ENCODE measurements around the gene NFE2L2. TPM values are rescaled to one million over a fixed set of nuclear protein-coding genes. Genes with fewer than 3 reads are reported as not detected.

Gene NFE2L2
- total RNA-seq, 1 experiment from 2014 or later: 80.0 TPM

GRCh38 chr2:177212891-177213856, 51.4 kb downstream of the NFE2L2 start:
- Histone ChIP-seq H3K36me3 (ENCODE audit: insufficient read depth, low read length, poor library complexity, severe bottlenecking) (peaks cover 45% of the 10 kb centered on the region), H3K4me3 (ENCODE audit: low read depth, low read length, poor library complexity, severe bottlenecking) (peak overlapping the region; percentile 69), H3K27ac (ENCODE audit: low read depth, low read length, poor library complexity, severe bottlenecking) (peak overlapping the region; percentile 99), H3K4me1 (ENCODE audit: insufficient read depth, low read length, poor library complexity, severe bottlenecking) (peaks cover 22% of the 10 kb centered on the region), H3K27me3 (replicated peaks; ENCODE audit: insufficient read depth, low read depth, low read length, poor library complexity) (no peaks in the 10 kb centered on the region), H3K9me3 (ENCODE audit: low read depth, low read length, poor library complexity, severe bottlenecking) (no peaks in the 10 kb centered on the region)
- BruUV-seq (replicated peaks): TSS peak; percentile 15
- CTCF ChIA-PET: no interaction called here
- peak; percentile 95 for DNase-seq (ENCODE audit: low spot score)
- TF ChIP-seq CTCF (conservative IDR thresholded peaks at IDR 0.05; ENCODE audit: low read depth, low read length): no peak
- no peak for TF ChIP-seq EZH2 (IDR thresholded peaks at IDR 0.05; ENCODE audit: borderline replicate concordance, low read depth, low read length, poor library complexity, severe bottlenecking)
- POLR2A ChIA-PET (ENCODE audit: low non-redundant PET): no interaction called here
- intact Hi-C loops (cut with micrococcal nuclease; ENCODE audit: unreplicated experiment): loop anchor here (2.0 kb wide), 1 partner anchor 52 kb away; the partner anchor contains the start of gene NFE2L2

- TF ChIP-seq CTCF (conservative IDR thresholded peaks at IDR 0.05; ENCODE audit: low read depth, low read length) (0 out of 2 replicates have a peak, but pooled peaks have one; percentile 28), EZH2 (IDR thresholded peaks at IDR 0.05; ENCODE audit: borderline replicate concordance, low read depth, low read length, poor library complexity, severe bottlenecking) (no peak)
- no peaks in the 10 kb centered on the region for H3K9me3 ChIP-seq (ENCODE audit: low read depth, low read length, poor library complexity, severe bottlenecking)
- intact Hi-C loops (cut with micrococcal nuclease; ENCODE audit: unreplicated experiment): loop anchor here (2.0 kb wide), 1 partner anchor 53 kb away; the partner anchor contains the start of gene NFE2L2
- H3K27ac ChIP-seq (ENCODE audit: low read depth, low read length, poor library complexity, severe bottlenecking): peak within 1 kb of the TSS; percentile 99
- H3K36me3 ChIP-seq (ENCODE audit: insufficient read depth, low read length, poor library complexity, severe bottlenecking): peaks cover 37% of the 10 kb centered on the region
- H3K4me3 ChIP-seq (ENCODE audit: low read depth, low read length, poor library complexity, severe bottlenecking): peak within 1 kb of the TSS; percentile 69
- no TSS peak for BruUV-seq (replicated peaks)
- CTCF ChIA-PET: interaction anchor here (0.6 kb wide), 1 partner anchor 47 kb away, joined by 3 read pairs; no protein-coding TSS in a partner anchor
- H3K27me3 ChIP-seq (replicated peaks; ENCODE audit: insufficient read depth, low read depth, low read length, poor library complexity): no peaks in the 10 kb centered on the region
- peaks cover 21% of the 10 kb centered on the region for H3K4me1 ChIP-seq (ENCODE audit: insufficient read depth, low read length, poor library complexity, severe bottlenecking)
- peak; percentile 99 for DNase-seq (ENCODE audit: low spot score)
- POLR2A ChIA-PET (ENCODE audit: low non-redundant PET): interaction anchor here (0.8 kb wide), 1 partner anchor 74 kb away, joined by 3 read pairs; no protein-coding TSS in a partner anchor
Observed at GRCh38 chr2:177212106-177212890, 52.2 kb downstream of the NFE2L2 start, which contains the start of gene HNRNPA3. HNRNPA3 (plus strand) TSS chr2:177212794; CDS start chr2:177212800, 6 bp downstream.

DNA sequence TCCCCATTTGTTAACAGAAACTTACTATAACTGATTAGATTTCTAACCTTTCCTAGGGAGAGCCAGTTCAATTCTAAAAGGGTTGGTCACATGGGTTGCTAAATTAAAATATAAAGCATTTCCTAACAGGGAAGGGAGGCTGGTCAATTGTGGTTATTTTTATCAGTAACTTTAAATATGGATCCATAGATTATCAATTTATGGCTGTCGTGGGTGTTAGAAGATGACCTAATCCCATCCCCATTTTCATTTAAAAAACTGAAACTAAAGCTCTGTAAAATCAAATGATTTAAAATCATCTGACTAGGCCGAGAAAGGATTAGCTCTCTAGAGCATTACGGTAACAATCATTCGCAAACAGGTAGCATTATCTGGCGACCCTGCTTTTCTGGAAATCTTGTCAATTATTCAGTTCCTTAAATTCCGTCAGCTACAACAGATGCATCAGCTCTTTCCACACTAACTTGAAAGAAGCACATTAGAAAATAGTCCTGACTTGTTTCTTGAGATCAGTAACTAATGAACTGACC, 52.9 kb downstream of the NFE2L2 start:
- CTCF ChIA-PET: interaction anchor here (0.5 to 0.6 kb wide), 2 partner anchors 47 to 560 kb away, joined by 3 read pairs; no protein-coding TSS in a partner anchor
- POLR2A ChIA-PET (ENCODE audit: low non-redundant PET): interaction anchor here (0.8 kb wide), 1 partner anchor 75 kb away, joined by 3 read pairs; no protein-coding TSS in a partner anchor
- no peak for DNase-seq (ENCODE audit: low spot score)
- no peak for TF ChIP-seq EZH2 (IDR thresholded peaks at IDR 0.05; ENCODE audit: borderline replicate concordance, low read depth, low read length, poor library complexity, severe bottlenecking)
- no peak for TF ChIP-seq CTCF (conservative IDR thresholded peaks at IDR 0.05; ENCODE audit: low read depth, low read length)
- Histone ChIP-seq H3K27ac (ENCODE audit: low read depth, low read length, poor library complexity, severe bottlenecking) (peak overlapping the region; percentile 99), H3K9me3 (ENCODE audit: low read depth, low read length, poor library complexity, severe bottlenecking) (no peaks in the 10 kb centered on the region), H3K36me3 (ENCODE audit: insufficient read depth, low read length, poor library complexity, severe bottlenecking) (peaks cover 30% of the 10 kb centered on the region), H3K4me3 (ENCODE audit: low read depth, low read length, poor library complexity, severe bottlenecking) (peak overlapping the region; percentile 69), H3K27me3 (replicated peaks; ENCODE audit: insufficient read depth, low read depth, low read length, poor library complexity) (no peaks in the 10 kb centered on the region), H3K4me1 (ENCODE audit: insufficient read depth, low read length, poor library complexity, severe bottlenecking) (peaks cover 21% of the 10 kb centered on the region)
- intact Hi-C loops (cut with micrococcal nuclease; ENCODE audit: unreplicated experiment): loop anchor here (2.0 kb wide), 1 partner anchor 53 kb away; the partner anchor contains the start of gene NFE2L2
- BruUV-seq (replicated peaks): TSS peak; percentile 94

Measured in A673 (cell line).